ENCODE results near the gene AGMO.

The AGMO gene

GRCh38 chr7:15403315-15403714 is 158.5 kb downstream of the AGMO start:
- H3K9me3 ChIP-seq, result no peaks in the 10 kb centered on the region
- H3K4me1 ChIP-seq, result peaks cover 19% of the 10 kb centered on the region
- H3K36me3 ChIP-seq (replicated peaks), result no peaks in the 10 kb centered on the region
- in situ Hi-C loops (cut with MboI; ENCODE audit: low sequenced_read_pairs), result no loop called here
- H3K27me3 ChIP-seq (ENCODE audit: low read depth), result no peaks in the 10 kb centered on the region
- no peak overlapping the region for H3K4me3 ChIP-seq
- no peak for DNase-seq (ENCODE audit: low spot score in 2 of 2)

DNA sequence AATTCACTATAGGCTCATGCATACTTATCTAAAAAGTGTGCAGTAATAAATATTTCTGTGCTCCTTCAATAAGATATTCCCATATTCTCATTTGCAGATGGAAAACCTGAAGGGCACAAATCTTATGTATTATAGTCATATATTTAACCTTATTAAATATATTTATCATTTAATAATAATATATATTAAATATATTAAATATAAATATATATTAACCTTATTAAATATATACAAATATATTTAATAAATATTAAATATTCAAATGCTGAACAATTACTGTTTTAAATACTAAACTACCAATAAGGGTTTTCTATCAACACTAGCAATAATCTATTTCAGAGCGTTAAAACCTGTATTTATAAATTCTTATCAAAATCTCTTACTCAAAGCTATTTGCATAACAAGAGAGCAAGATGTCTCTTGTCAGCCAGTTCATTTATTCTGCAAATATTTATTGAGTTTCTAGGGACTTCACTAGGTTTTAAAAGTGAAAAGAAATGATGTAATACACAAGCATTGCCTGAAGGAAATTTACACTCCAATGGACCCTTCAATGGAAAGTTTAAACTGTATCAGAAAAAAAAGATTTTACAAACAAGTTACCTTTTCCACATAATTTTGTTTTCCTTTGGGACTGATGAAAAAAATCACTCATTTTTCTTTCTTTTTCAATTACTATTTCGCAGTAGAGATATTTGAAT is 159.2 kb downstream of the AGMO start:
- peaks cover 19% of the 10 kb centered on the region for H3K4me1 ChIP-seq
- H3K27me3 ChIP-seq (ENCODE audit: low read depth), result no peaks in the 10 kb centered on the region
- DNase-seq (ENCODE audit: low spot score in 2 of 2), result peak in 1 of 2 experiments; percentile 83
- no peaks in the 10 kb centered on the region for H3K36me3 ChIP-seq (replicated peaks)
- in situ Hi-C loops (cut with MboI; ENCODE audit: low sequenced_read_pairs), result no loop called here
- no peak overlapping the region for H3K4me3 ChIP-seq
- H3K9me3 ChIP-seq, result no peaks in the 10 kb centered on the region

GRCh38 chr7:15400440-15400839 is 161.4 kb downstream of the AGMO start:
- no peak overlapping the region for H3K4me3 ChIP-seq
- no peaks in the 10 kb centered on the region for H3K27me3 ChIP-seq (ENCODE audit: low read depth)
- no peaks in the 10 kb centered on the region for H3K9me3 ChIP-seq
- no peak for DNase-seq (ENCODE audit: low spot score in 2 of 2)
- peaks cover 19% of the 10 kb centered on the region for H3K4me1 ChIP-seq
- in situ Hi-C loops (cut with MboI; ENCODE audit: low sequenced_read_pairs), result no loop called here
- H3K36me3 ChIP-seq (replicated peaks), result no peaks in the 10 kb centered on the region

- in situ Hi-C loops (cut with MboI; ENCODE audit: low sequenced_read_pairs), result no loop called here
- H3K9me3 ChIP-seq, result no peaks in the 10 kb centered on the region
- no peaks in the 10 kb centered on the region for H3K27me3 ChIP-seq (ENCODE audit: low read depth)
- no peaks in the 10 kb centered on the region for H3K36me3 ChIP-seq (replicated peaks)
- H3K4me3 ChIP-seq, result no peak overlapping the region
- H3K4me1 ChIP-seq, result peaks cover 19% of the 10 kb centered on the region
- no peak for DNase-seq (ENCODE audit: low spot score in 2 of 2)
These were observed 162.4 kb downstream of the AGMO start for GRCh38 chr7:15399441-15399840.

DNA sequence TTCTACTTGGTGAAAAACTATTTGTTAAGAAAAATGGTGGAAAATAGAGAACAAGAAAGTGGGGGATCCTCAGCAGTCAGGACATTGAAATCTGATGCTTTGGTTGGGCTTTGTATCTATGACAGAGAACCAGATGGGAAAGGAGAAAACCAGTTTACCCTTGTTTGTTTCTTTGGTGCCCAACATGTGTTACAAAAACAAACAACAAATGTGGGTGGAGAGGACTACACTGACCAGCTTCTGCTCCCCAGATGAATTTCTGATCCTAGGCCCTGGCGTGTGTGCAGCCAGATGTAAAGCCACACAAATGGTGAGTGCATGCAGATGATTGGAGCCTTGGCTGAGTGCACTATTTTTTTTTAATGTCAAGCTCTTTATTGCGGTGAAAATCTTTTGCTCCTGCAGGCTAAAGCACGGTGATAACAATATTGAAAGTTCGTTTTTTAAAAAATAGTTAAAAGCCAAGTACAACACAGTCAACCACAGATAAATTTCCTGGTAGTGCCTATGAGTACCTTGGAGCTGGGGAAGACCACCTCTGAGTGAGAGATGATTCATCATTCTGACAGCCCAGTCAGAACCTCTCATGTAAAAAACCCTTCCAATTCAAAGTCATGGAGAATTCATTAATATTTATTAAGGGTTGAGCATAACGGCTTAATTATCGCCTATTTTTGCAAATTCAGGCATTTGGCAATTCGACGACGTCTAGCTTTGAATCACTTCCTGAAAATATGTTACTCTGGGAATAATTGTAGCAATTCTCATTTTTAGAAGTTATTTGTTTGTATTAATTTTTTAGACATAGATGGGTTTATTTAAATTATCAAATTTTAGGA is 163.7 kb downstream of the AGMO start:
- Histone ChIP-seq H3K9me3 (no peaks in the 10 kb centered on the region), H3K4me3 (no peak overlapping the region), H3K27me3 (ENCODE audit: low read depth) (no peaks in the 10 kb centered on the region), H3K4me1 (peaks cover 10% of the 10 kb centered on the region; the same call in 1 of the 2 replicates), H3K36me3 (replicated peaks) (no peaks in the 10 kb centered on the region)
- DNase-seq (ENCODE audit: low spot score in 2 of 2), result no peak
- in situ Hi-C loops (cut with MboI; ENCODE audit: low sequenced_read_pairs), result no loop called here

DNA sequence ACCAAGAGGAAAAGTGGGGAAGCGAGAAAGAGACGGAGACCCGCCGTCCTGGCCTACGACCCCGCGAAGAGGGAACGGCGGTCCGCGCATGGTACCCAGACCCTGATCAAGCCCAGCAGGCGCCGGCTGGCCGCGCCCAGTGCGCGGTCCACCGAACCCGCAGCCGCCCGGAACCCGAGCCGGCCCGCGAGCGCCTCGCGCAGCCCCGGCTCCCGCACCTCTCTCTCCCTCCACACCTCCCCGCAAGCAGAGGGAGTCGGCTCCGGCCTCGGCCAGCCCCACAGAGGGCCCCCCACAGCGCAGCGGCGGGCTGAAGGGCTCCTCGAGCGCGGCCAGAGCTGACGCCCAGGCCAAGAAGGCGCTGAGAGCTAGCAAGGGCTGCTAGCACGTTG is 164.7 kb downstream of the AGMO start:
- H3K4me3 ChIP-seq, result no peak overlapping the region
- in situ Hi-C loops (cut with MboI; ENCODE audit: low sequenced_read_pairs), result no loop called here
- no peaks in the 10 kb centered on the region for H3K27me3 ChIP-seq (ENCODE audit: low read depth)
- no peak for DNase-seq (ENCODE audit: low spot score in 2 of 2)
- peaks cover 3% of the 10 kb centered on the region; the same call in 1 of the 2 replicates for H3K4me1 ChIP-seq
- H3K36me3 ChIP-seq (replicated peaks), result no peaks in the 10 kb centered on the region
- no peaks in the 10 kb centered on the region for H3K9me3 ChIP-seq

GRCh38 chr7:15396210-15397158 is 165.3 kb downstream of the AGMO start:
- Histone ChIP-seq H3K9me3 (no peaks in the 10 kb centered on the region), H3K4me1 (no peaks in the 10 kb centered on the region), H3K4me3 (no peak overlapping the region), H3K27me3 (ENCODE audit: low read depth) (no peaks in the 10 kb centered on the region), H3K36me3 (replicated peaks) (no peaks in the 10 kb centered on the region)
- no peak for DNase-seq (ENCODE audit: low spot score in 2 of 2)
- in situ Hi-C loops (cut with MboI; ENCODE audit: low sequenced_read_pairs), result no loop called here

DNA sequence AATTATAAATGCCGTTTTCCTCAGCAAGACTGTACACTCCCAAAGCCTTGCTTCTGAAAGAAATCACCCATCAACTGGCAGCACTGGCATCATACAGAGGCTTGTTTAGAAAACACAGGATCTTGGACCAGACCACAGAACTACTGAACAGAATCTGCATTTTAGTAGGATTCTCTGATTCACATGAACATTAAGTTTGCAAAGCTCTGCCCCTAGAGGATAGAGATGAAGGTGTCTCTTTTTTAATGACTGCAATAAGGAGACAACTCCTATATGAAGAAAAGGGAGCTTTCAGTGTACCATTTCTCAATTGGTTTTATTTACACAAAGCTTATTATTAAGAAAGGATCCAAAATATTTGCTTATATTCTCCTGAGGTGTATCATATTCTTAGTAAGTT is 172.7 kb downstream of the AGMO start:
- no peaks in the 10 kb centered on the region for H3K9me3 ChIP-seq
- no peak overlapping the region for H3K4me3 ChIP-seq
- no peaks in the 10 kb centered on the region for H3K27me3 ChIP-seq (ENCODE audit: low read depth)
- H3K4me1 ChIP-seq, result no peaks in the 10 kb centered on the region
- DNase-seq (ENCODE audit: low spot score in 2 of 2), result no peak
- in situ Hi-C loops (cut with MboI; ENCODE audit: low sequenced_read_pairs), result no loop called here
- H3K36me3 ChIP-seq (replicated peaks), result no peaks in the 10 kb centered on the region

DNA sequence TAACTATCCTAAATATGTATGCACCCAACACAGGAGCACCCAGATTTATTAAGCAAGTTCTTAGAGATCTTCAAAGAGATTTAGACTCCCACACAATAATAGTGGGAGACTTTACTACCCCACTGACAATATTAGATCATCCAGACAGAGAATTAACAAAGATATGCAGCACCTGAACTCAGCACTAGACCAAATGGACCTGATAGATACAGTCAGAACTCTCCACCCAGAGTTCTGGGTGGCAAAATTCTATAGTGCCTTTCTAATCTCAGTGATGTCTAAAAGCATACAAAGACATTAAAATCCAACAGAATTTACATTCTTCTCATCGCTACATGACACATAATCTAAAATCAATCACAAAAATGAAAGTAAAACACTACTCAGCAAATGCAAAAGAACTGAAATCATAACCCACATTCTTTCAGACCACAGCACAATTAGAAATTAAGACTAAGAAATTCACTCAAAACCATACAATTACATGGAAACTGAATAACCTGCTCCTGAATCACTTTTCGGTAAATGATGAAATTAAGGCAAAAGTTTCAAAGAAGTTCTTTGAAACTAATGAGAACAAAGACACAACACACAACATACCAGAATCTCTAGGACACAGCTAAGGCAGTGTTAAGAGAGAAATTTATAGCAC is 183.2 kb downstream of the AGMO start:
- H3K27me3 ChIP-seq (ENCODE audit: low read depth), result no peaks in the 10 kb centered on the region
- peaks cover 3% of the 10 kb centered on the region; the same call in 1 of the 2 replicates for H3K4me1 ChIP-seq
- H3K36me3 ChIP-seq (replicated peaks), result no peaks in the 10 kb centered on the region
- in situ Hi-C loops (cut with MboI; ENCODE audit: low sequenced_read_pairs), result no loop called here
- H3K9me3 ChIP-seq, result no peaks in the 10 kb centered on the region
- no peak overlapping the region for H3K4me3 ChIP-seq
- DNase-seq (ENCODE audit: low spot score in 2 of 2), result no peak

DNA sequence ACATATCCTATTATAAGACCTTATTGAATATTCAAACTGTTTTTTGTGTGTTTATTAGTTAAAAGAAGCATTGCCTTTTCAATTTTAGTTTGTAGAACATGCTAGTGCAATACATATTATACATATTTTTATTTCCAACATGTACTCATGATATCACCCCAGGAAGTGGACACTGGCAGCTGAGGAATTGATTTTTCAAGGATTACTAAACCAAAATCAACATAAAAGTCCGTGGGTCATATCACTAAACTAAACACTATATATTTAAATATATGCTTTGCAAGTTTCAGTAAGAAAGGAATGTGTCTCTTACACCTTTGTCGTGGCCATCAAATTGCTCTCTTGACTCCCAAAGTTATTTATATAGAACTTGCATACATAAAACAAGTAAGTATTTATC is 185.2 kb downstream of the AGMO start:
- DNase-seq (ENCODE audit: low spot score in 2 of 2), result no peak
- Histone ChIP-seq H3K36me3 (replicated peaks) (no peaks in the 10 kb centered on the region), H3K9me3 (no peaks in the 10 kb centered on the region), H3K27me3 (ENCODE audit: low read depth) (no peaks in the 10 kb centered on the region), H3K4me1 (peaks cover 3% of the 10 kb centered on the region; the same call in 1 of the 2 replicates), H3K4me3 (no peak overlapping the region)
- in situ Hi-C loops (cut with MboI; ENCODE audit: low sequenced_read_pairs), result no loop called here

- no peaks in the 10 kb centered on the region for H3K27me3 ChIP-seq (ENCODE audit: low read depth)
- in situ Hi-C loops (cut with MboI; ENCODE audit: low sequenced_read_pairs), result no loop called here
- H3K36me3 ChIP-seq (replicated peaks), result no peaks in the 10 kb centered on the region
- H3K4me3 ChIP-seq, result no peak overlapping the region
- no peaks in the 10 kb centered on the region for H3K9me3 ChIP-seq
- DNase-seq (ENCODE audit: low spot score in 2 of 2), result no peak
- no peaks in the 10 kb centered on the region for H3K4me1 ChIP-seq
These were observed 191.4 kb downstream of the AGMO start for GRCh38 chr7:15370441-15370840.

DNA sequence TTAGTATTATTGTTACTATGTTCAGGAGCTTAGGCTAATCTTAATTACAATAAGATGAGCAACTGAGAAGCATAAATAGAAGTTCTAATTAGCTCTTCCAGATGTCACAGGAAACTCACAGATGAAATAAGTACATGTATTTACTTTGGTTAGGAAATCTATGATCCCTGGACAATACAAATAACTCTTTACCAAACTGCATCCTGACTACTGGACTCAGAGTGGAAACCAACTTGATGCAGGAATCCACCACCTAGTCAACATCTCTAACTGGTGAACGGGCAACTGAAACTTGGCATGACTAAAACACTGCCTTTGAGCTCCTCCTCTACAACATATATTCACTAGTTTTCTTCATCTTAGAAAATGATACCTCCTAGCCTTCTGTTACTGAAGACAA is 193.2 kb downstream of the AGMO start:
- Histone ChIP-seq H3K36me3 (replicated peaks) (no peaks in the 10 kb centered on the region), H3K4me1 (no peaks in the 10 kb centered on the region), H3K27me3 (ENCODE audit: low read depth) (no peaks in the 10 kb centered on the region), H3K4me3 (no peak overlapping the region), H3K9me3 (no peaks in the 10 kb centered on the region)
- in situ Hi-C loops (cut with MboI; ENCODE audit: low sequenced_read_pairs), result no loop called here
- no peak for DNase-seq (ENCODE audit: low spot score in 2 of 2)

DNA sequence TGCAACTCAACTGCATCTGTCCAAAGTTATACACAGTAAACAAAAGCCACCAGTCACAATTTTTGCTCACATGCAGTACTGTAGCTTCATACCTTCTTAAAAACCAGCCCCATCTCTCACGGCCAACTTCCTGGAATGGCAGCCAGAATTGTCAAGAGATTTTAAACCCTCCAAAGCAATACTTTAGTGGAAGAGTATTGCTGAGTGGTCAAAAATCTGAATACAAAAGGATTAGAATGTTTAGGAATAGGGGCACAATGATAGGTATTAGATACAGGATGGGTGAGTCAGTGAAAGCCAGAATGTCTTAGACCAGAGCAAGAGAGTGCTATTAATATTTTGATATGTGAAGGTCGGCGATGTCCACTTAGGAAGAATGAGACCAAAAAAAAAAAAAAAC is 193.9 kb downstream of the AGMO start:
- Histone ChIP-seq H3K27me3 (ENCODE audit: low read depth) (no peaks in the 10 kb centered on the region), H3K9me3 (no peaks in the 10 kb centered on the region), H3K36me3 (replicated peaks) (no peaks in the 10 kb centered on the region), H3K4me3 (no peak overlapping the region), H3K4me1 (no peaks in the 10 kb centered on the region)
- in situ Hi-C loops (cut with MboI; ENCODE audit: low sequenced_read_pairs), result no loop called here
- no peak for DNase-seq (ENCODE audit: low spot score in 2 of 2)
